ENCODE data around the gene CCNY.

The CCNY gene

GRCh38 chr10:35336084-35336831, at the start of gene CCNY:
TSS of gene CCNY (plus strand) at chr10:35336509. CDS start at chr10:35337054, 545 bp downstream.
- Histone ChIP-seq H3K4me3 (ENCODE audit: low read length) (peak within 1 kb of the TSS; percentile 97), H3K27me3 (ENCODE audit: low read depth, low read length) (peaks cover 9% of the 10 kb centered on the region), H3K36me3 (replicated peaks; ENCODE audit: low read depth, low read length) (no peaks in the 10 kb centered on the region), H3K27ac (ENCODE audit: low read length) (no peak within 1 kb of the TSS), H2AFZ (ENCODE audit: low read depth, low read length) (no peak within 1 kb of the TSS), H3K9me3 (ENCODE audit: insufficient read depth, low read length) (no peaks in the 10 kb centered on the region), H3K4me2 (ENCODE audit: low read length) (peak within 1 kb of the TSS; percentile 96), H3K9ac (ENCODE audit: low read length) (peak within 1 kb of the TSS; percentile 76), H3K79me2 (ENCODE audit: low read length) (peaks cover 51% of the 10 kb centered on the region), H4K20me1 (ENCODE audit: insufficient read depth, low read length) (peaks cover 41% of the 10 kb centered on the region), H3K4me1 (ENCODE audit: low read length) (peaks cover 42% of the 10 kb centered on the region)
- TF ChIP-seq CTCF (IDR thresholded peaks at IDR 0.05; ENCODE audit: low read depth, low read length) (no peak), EZH2phosphoT487 (IDR thresholded peaks at IDR 0.05; ENCODE audit: low read depth) (no peak)

- Histone ChIP-seq H3K4me2 (ENCODE audit: low read length) (no peak overlapping the region), H3K9ac (ENCODE audit: low read length) (no peak overlapping the region), H3K27ac (ENCODE audit: low read length) (no peak overlapping the region), H3K27me3 (ENCODE audit: low read depth, low read length) (no peaks in the 10 kb centered on the region), H3K9me3 (ENCODE audit: insufficient read depth, low read length) (no peaks in the 10 kb centered on the region), H3K36me3 (replicated peaks; ENCODE audit: low read depth, low read length) (no peaks in the 10 kb centered on the region), H3K4me1 (ENCODE audit: low read length) (no peaks in the 10 kb centered on the region), H3K4me3 (ENCODE audit: low read length) (no peak overlapping the region), H4K20me1 (ENCODE audit: insufficient read depth, low read length) (no peaks in the 10 kb centered on the region), H3K79me2 (ENCODE audit: low read length) (no peaks in the 10 kb centered on the region), H2AFZ (ENCODE audit: low read depth, low read length) (no peak overlapping the region)
- TF ChIP-seq CTCF (IDR thresholded peaks at IDR 0.05; ENCODE audit: low read depth, low read length) (no peak), EZH2phosphoT487 (IDR thresholded peaks at IDR 0.05; ENCODE audit: low read depth) (no peak)
Observed at GRCh38 chr10:35289198-35289597, 47.1 kb upstream of the CCNY start.

GRCh38 chr10:35294506-35294905, 41.8 kb upstream of the CCNY start:
- TF ChIP-seq EZH2phosphoT487 (IDR thresholded peaks at IDR 0.05; ENCODE audit: low read depth) = no peak
- TF ChIP-seq CTCF (IDR thresholded peaks at IDR 0.05; ENCODE audit: low read depth, low read length) = no peak
- Histone ChIP-seq H3K4me1 (ENCODE audit: low read length) (0 out of 2 replicates have a peak, but pooled peaks cover 2% of the 10 kb centered on the region), H3K4me2 (ENCODE audit: low read length) (no peak overlapping the region), H3K4me3 (ENCODE audit: low read length) (no peak overlapping the region), H3K9me3 (ENCODE audit: insufficient read depth, low read length) (no peaks in the 10 kb centered on the region), H3K9ac (ENCODE audit: low read length) (no peak overlapping the region), H3K36me3 (replicated peaks; ENCODE audit: low read depth, low read length) (no peaks in the 10 kb centered on the region), H3K27ac (ENCODE audit: low read length) (no peak overlapping the region), H2AFZ (ENCODE audit: low read depth, low read length) (no peak overlapping the region), H3K79me2 (ENCODE audit: low read length) (no peaks in the 10 kb centered on the region), H3K27me3 (ENCODE audit: low read depth, low read length) (no peaks in the 10 kb centered on the region), H4K20me1 (ENCODE audit: insufficient read depth, low read length) (no peaks in the 10 kb centered on the region)

GRCh38 chr10:35299016-35299415, 37.3 kb upstream of the CCNY start:
- Histone ChIP-seq H3K4me1 (ENCODE audit: low read length) (peaks cover 12% of the 10 kb centered on the region), H4K20me1 (ENCODE audit: insufficient read depth, low read length) (no peaks in the 10 kb centered on the region), H3K9ac (ENCODE audit: low read length) (no peak overlapping the region), H3K9me3 (ENCODE audit: insufficient read depth, low read length) (no peaks in the 10 kb centered on the region), H3K27me3 (ENCODE audit: low read depth, low read length) (no peaks in the 10 kb centered on the region), H3K79me2 (ENCODE audit: low read length) (no peaks in the 10 kb centered on the region), H2AFZ (ENCODE audit: low read depth, low read length) (no peak overlapping the region), H3K4me3 (ENCODE audit: low read length) (no peak overlapping the region), H3K4me2 (ENCODE audit: low read length) (no peak overlapping the region), H3K27ac (ENCODE audit: low read length) (no peak overlapping the region), H3K36me3 (replicated peaks; ENCODE audit: low read depth, low read length) (no peaks in the 10 kb centered on the region)
- TF ChIP-seq CTCF (IDR thresholded peaks at IDR 0.05; ENCODE audit: low read depth, low read length) = no peak
- TF ChIP-seq EZH2phosphoT487 (IDR thresholded peaks at IDR 0.05; ENCODE audit: low read depth) = no peak

Measured in OCI-LY3 (cell line).